Gastrocnemius medialis (tissue), 4 donors: ENCODE measurements around the gene ARHGAP26. TPM values are rescaled to one million over a fixed set of nuclear protein-coding genes. Genes with fewer than 3 reads are reported as not detected.
A peak's percentile ranks its signal among the peaks of the same experiment; 100 is the strongest.

Source experiments
- ATAC-seq, 2 donors: fragments of 150-250 bp; one replicate each; pipeline ENCODE4 v1.9.1; 2016
- DNase-seq, 2 donors: peaks; one replicate each; pipeline ENCODE4 v3.0.0-alpha.2; 2019
- H3K27ac ChIP-seq, 4 donors: fragments of 200-600 bp; sonication (generic); 1 replicate in 1 of 4; 2 replicates in 3 of 4; pipeline ENCODE4 v1.5.1; 2016 to 2018; ENCODE audit warnings: mild to moderate bottlenecking in 2 of 4, moderate library complexity in 1 of 4
- H3K27me3 ChIP-seq, 3 donors: fragments of 200-600 bp; sonication (generic) in 2 of 3; 1 replicate in 1 of 3; 2 replicates in 2 of 3; pipeline versions ENCODE4 v1.5.1 to v1.6.0; 2016 to 2019; ENCODE audit warnings: mild to moderate bottlenecking in 1 of 3, moderate library complexity in 1 of 3
- H3K36me3 ChIP-seq, 2 donors: fragments of 200-600 bp; sonication (generic) in 1 of 2; one replicate each; pipeline ENCODE4 v1.5.1; 2017 to 2018
- H3K4me1 ChIP-seq, 2 donors: fragments of 200-600 bp; sonication (generic) in 1 of 2; one replicate each; pipeline ENCODE4 v1.5.1; 2016 to 2017; ENCODE audit warnings: mild to moderate bottlenecking in 2 of 2
- H3K4me3 ChIP-seq, 4 donors: fragments of 200-600 bp; sonication (generic) in 3 of 4; 1 replicate in 1 of 4; 2 replicates in 3 of 4; pipeline ENCODE4 v1.5.1; 2016 to 2019; ENCODE audit warnings: mild to moderate bottlenecking in 2 of 4
- H3K9me3 ChIP-seq, 3 donors: fragments of 200-600 bp; sonication (generic) in 2 of 3; 1 replicate in 1 of 3; 2 replicates in 2 of 3; pipeline ENCODE4 v1.5.1; 2016 to 2019
- POLR2A ChIP-seq, 2 donors: fragments of 450-650 bp; IDR thresholded peaks; one replicate each; pipeline ENCODE4 v1.6.1; 2017; ENCODE audit warnings: antibody characterized with exemption in 2 of 2, mild to moderate bottlenecking in 2 of 2, moderate library complexity in 2 of 2
- in situ Hi-C, 4 donors: fragments of 200-750 bp; cut with MboI; loops; one replicate each; pipeline versions ENCODE4 v1.15.0 to v1.8.0; 2017; ENCODE audit warnings: low sequenced_read_pairs in 4 of 4
- intact Hi-C: fragments of 100-400 bp; cut with DNase I; formaldehyde crosslinking; loops from one replicate; pipeline ENCODE4 v1.15.1; 2023; ENCODE audit warnings: low total_unique reads
- total RNA-seq, 4 donors: library from RNA; depleted of rRNA; stranded (reverse); fragments of >200 nt; gene quantifications; one replicate each; pipeline versions ENCODE4 v1.1.0 to v1.2.3, GENCODE V29; 2016
- TF ChIP-seq, protein P1 (sequence below), 5 experiments: fragments of 450-650 bp in 3 of 5; fragments of 200-600 bp in 2 of 5; sonication (generic) in 2 of 5; IDR thresholded peaks in 4 of 5; conservative IDR thresholded peaks in 1 of 5; 1 replicate in 4 of 5; 2 replicates in 1 of 5; pipeline ENCODE4 v1.5.1; 2016 to 2019; ENCODE audit warnings: antibody characterized with exemption in 5 of 5, mild to moderate bottlenecking in 3 of 5, moderate library complexity in 3 of 5

Gene ARHGAP26
- total RNA-seq, 4 donors from 2014 or later: 9.1 to 22.4 (median 13.4) TPM

DNA sequence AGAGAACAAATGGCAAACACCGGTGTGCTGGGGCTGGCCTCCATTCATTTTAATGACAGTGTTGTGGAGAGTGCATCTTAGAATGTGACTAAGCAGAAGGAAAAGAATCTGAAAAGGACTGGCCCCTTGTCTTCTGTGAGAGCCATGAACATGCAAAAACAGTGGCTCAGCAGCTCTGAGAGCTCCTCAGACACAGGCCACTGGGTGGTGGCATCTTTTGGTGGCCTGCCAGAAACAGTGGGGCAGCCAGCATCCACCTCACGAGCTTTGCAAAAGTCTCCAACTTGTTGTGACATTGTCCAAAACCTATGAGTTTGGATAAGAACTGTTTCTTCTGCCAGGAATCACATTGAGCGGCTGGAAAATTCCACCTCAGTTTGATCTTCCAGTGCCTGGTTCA lies 399.9 kb downstream of the ARHGAP26 start:
- no peaks in the 10 kb centered on the region for H3K36me3 ChIP-seq
- no peaks in the 10 kb centered on the region for H3K27me3 ChIP-seq
- DNase-seq (no peak), ATAC-seq (no peak)
- H3K4me3 ChIP-seq: no peak overlapping the region
- H3K9me3 ChIP-seq: no peaks in the 10 kb centered on the region
- intact Hi-C loops (no loop called here), in situ Hi-C loops (no loop called here)
- TF ChIP-seq, protein P1, sequence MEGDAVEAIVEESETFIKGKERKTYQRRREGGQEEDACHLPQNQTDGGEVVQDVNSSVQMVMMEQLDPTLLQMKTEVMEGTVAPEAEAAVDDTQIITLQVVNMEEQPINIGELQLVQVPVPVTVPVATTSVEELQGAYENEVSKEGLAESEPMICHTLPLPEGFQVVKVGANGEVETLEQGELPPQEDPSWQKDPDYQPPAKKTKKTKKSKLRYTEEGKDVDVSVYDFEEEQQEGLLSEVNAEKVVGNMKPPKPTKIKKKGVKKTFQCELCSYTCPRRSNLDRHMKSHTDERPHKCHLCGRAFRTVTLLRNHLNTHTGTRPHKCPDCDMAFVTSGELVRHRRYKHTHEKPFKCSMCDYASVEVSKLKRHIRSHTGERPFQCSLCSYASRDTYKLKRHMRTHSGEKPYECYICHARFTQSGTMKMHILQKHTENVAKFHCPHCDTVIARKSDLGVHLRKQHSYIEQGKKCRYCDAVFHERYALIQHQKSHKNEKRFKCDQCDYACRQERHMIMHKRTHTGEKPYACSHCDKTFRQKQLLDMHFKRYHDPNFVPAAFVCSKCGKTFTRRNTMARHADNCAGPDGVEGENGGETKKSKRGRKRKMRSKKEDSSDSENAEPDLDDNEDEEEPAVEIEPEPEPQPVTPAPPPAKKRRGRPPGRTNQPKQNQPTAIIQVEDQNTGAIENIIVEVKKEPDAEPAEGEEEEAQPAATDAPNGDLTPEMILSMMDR (IDR thresholded peaks at IDR 0.05 in 4 of 5, conservative IDR thresholded peaks at IDR 0.05 in 1 of 5): no peak
- TF ChIP-seq POLR2A (IDR thresholded peaks at IDR 0.05): no peak
- peak overlapping the region in 1 of 4 donors; percentile 84 for H3K27ac ChIP-seq
- peaks cover 41 to 49% of the 10 kb centered on the region in 2 donors for H3K4me1 ChIP-seq

DNA sequence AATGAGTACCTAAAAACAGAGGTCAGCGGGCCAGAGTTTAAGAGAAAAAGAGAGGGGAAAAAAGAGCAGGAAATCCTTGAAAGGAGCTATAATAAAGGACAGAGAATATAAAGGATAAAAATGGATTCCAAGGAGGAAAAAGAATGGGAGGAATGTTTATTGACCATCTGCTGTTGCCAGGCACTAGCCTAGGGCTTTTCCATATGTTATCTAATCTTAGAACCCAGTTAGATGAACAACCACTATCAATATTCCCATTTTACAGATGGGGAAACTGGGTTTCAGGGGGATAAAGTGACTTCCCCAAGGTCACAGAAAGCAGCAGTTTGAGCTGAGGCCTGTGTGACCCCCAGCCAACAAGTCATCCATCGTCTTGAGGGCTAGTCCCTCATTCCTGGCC lies 400.8 kb downstream of the ARHGAP26 start:
- DNase-seq: no peak
- TF ChIP-seq POLR2A (IDR thresholded peaks at IDR 0.05): no peak
- TF ChIP-seq, protein P1 (IDR thresholded peaks at IDR 0.05 in 4 of 5, conservative IDR thresholded peaks at IDR 0.05 in 1 of 5): no peak
- H3K36me3 ChIP-seq: no peaks in the 10 kb centered on the region
- no peak for ATAC-seq
- H3K4me3 ChIP-seq: no peak overlapping the region
- peak overlapping the region in 2 of 4 donors; percentile 2 to 84 for H3K27ac ChIP-seq
- intact Hi-C loops: no loop called here
- peaks cover 48 to 52% of the 10 kb centered on the region in 2 donors for H3K4me1 ChIP-seq
- in situ Hi-C loops: no loop called here
- no peaks in the 10 kb centered on the region for H3K27me3 ChIP-seq
- no peaks in the 10 kb centered on the region for H3K9me3 ChIP-seq

GRCh38 chr5:143172739-143173138 lies 402.6 kb downstream of the ARHGAP26 start:
- H3K27me3 ChIP-seq: no peaks in the 10 kb centered on the region
- DNase-seq (no peak), ATAC-seq (no peak)
- peak overlapping the region; percentile 42 to 84 (median 81) for H3K27ac ChIP-seq
- H3K4me1 ChIP-seq: peaks cover 57 to 62% of the 10 kb centered on the region in 2 donors
- intact Hi-C loops (no loop called here), in situ Hi-C loops (no loop called here)
- no peaks in the 10 kb centered on the region for H3K9me3 ChIP-seq
- H3K4me3 ChIP-seq: no peak overlapping the region
- TF ChIP-seq POLR2A (IDR thresholded peaks at IDR 0.05): no peak
- TF ChIP-seq, protein P1 (IDR thresholded peaks at IDR 0.05 in 4 of 5, conservative IDR thresholded peaks at IDR 0.05 in 1 of 5): no peak
- no peaks in the 10 kb centered on the region for H3K36me3 ChIP-seq

GRCh38 chr5:143173139-143173889 lies 403.1 kb downstream of the ARHGAP26 start:
- DNase-seq (no peak), ATAC-seq (no peak)
- Histone ChIP-seq H3K9me3 (no peaks in the 10 kb centered on the region), H3K4me3 (no peak overlapping the region), H3K4me1 (peaks cover 58 to 68% of the 10 kb centered on the region in 2 donors), H3K27me3 (no peaks in the 10 kb centered on the region), H3K27ac (peak overlapping the region; percentile 68 to 84 (median 81)), H3K36me3 (no peaks in the 10 kb centered on the region)
- in situ Hi-C loops: no loop called here
- intact Hi-C loops: no loop called here
- TF ChIP-seq, protein P1 (IDR thresholded peaks at IDR 0.05 in 4 of 5, conservative IDR thresholded peaks at IDR 0.05 in 1 of 5): no peak
- no peak for TF ChIP-seq POLR2A (IDR thresholded peaks at IDR 0.05)
